RWPE2 (cell line): ENCODE results near the gene ADAM19.

Experiments used
- ATAC-seq: fragments of 200-7000 bp; cut with Tn5 transposase; 3 replicates; pipeline ENCODE4 v1.9.1; 2021; ENCODE audit warnings: low read depth
- DNase-seq: peaks from one replicate; pipeline ENCODE4 v3.0.0-alpha.2; 2020; ENCODE audit warnings: low spot score
- H3K27ac ChIP-seq: fragments of 450-650 bp; 2 replicates; pipeline ENCODE4 v1.5.1; 2017; ENCODE audit warnings: mild to moderate bottlenecking; ENCODE audit not compliant: poor library complexity, severe bottlenecking
- H3K27me3 ChIP-seq: fragments of 250-450 bp; sonication (Bioruptor Pico); 2 replicates; pipeline ENCODE4 v1.5.1; 2021; ENCODE audit warnings: mild to moderate bottlenecking, moderate library complexity; ENCODE audit not compliant: insufficient read depth, poor library complexity, severe bottlenecking
- H3K36me3 ChIP-seq: fragments of 250-450 bp; sonication (Bioruptor Pico); 2 replicates; pipeline ENCODE4 v1.5.1; 2020; ENCODE audit warnings: low read depth, mild to moderate bottlenecking, moderate library complexity
- H3K4me1 ChIP-seq: fragments of 250-450 bp; sonication (Bioruptor Pico); 2 replicates; pipeline ENCODE4 v1.5.1; 2021; ENCODE audit warnings: mild to moderate bottlenecking, moderate library complexity; ENCODE audit not compliant: insufficient read depth, poor library complexity, severe bottlenecking
- H3K4me3 ChIP-seq: fragments of 250-450 bp; sonication (Bioruptor Pico); 2 replicates; pipeline ENCODE4 v1.5.1; 2021; ENCODE audit warnings: mild to moderate bottlenecking, moderate library complexity; ENCODE audit not compliant: severe bottlenecking
- H3K9me3 ChIP-seq: fragments of 250-450 bp; sonication (Bioruptor Pico); 2 replicates; pipeline ENCODE4 v1.5.1; 2021; ENCODE audit warnings: mild to moderate bottlenecking, moderate library complexity; ENCODE audit not compliant: severe bottlenecking
- TF ChIP-seq, protein P1 (sequence below): fragments of 450-650 bp; IDR thresholded peaks from one replicate; pipeline ENCODE4 v1.5.1; 2017; ENCODE audit warnings: mild to moderate bottlenecking, moderate library complexity; ENCODE audit not compliant: poor library complexity, severe bottlenecking

ADAM19 gene

DNA sequence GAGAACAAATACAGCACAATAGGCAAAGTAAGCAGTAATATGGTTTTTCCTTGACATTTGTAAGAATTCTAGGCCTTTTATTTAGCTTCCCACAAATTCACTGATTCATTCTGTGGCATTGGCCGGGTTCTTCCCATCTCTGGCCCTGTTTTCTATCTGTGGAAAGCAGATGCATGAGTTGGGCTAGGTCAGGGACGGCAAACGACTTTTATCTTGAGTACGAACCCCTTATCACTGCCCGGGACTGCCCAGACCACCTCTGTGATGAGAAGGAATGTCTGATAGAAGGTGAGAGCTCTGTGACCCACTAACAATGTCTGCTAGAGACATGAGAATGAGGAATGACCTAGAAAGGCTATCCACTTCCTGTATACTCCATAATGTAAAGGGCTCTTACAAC is 35.4 kb upstream of the ADAM19 start:
- H3K36me3 ChIP-seq = no peaks in the 10 kb centered on the region
- peaks cover 45% of the 10 kb centered on the region for H3K4me1 ChIP-seq
- H3K27me3 ChIP-seq = no peaks in the 10 kb centered on the region
- TF ChIP-seq, protein P1, sequence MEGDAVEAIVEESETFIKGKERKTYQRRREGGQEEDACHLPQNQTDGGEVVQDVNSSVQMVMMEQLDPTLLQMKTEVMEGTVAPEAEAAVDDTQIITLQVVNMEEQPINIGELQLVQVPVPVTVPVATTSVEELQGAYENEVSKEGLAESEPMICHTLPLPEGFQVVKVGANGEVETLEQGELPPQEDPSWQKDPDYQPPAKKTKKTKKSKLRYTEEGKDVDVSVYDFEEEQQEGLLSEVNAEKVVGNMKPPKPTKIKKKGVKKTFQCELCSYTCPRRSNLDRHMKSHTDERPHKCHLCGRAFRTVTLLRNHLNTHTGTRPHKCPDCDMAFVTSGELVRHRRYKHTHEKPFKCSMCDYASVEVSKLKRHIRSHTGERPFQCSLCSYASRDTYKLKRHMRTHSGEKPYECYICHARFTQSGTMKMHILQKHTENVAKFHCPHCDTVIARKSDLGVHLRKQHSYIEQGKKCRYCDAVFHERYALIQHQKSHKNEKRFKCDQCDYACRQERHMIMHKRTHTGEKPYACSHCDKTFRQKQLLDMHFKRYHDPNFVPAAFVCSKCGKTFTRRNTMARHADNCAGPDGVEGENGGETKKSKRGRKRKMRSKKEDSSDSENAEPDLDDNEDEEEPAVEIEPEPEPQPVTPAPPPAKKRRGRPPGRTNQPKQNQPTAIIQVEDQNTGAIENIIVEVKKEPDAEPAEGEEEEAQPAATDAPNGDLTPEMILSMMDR = no peak
- H3K27ac ChIP-seq = peak overlapping the region; percentile 53
- DNase-seq (no peak), ATAC-seq (no peak)
- H3K4me3 ChIP-seq = no peak overlapping the region
- no peaks in the 10 kb centered on the region for H3K9me3 ChIP-seq

DNA sequence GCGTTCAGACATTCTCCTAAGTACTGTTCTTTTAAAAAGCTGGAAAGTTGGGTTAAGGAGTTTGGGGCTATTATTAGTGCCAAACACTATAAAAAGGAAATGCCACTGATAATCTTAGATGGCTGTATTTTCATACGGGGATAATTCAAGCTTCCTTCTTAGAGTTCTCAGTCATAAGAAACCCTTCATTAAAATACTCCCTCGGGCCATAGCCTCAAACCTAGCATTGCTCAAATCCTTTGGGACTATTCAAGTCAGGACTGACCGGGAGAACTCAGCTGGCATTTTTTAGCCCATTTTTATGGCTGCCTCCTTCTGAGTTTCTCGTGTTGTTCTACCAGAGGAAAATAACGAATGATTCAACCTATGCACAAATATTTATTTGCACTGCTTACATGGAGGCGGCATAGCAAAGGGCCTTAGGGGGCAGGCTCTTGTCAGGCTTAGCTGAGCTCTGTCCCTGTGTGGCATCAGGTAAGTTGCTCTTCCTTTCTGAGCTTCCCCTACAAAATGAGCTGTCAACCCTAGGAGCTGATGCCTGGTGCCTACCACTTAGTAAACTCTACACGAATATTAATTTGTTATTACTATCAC is 33.5 kb upstream of the ADAM19 start:
- no peak for ATAC-seq
- Histone ChIP-seq H3K36me3 (no peaks in the 10 kb centered on the region), H3K27me3 (no peaks in the 10 kb centered on the region), H3K4me1 (peaks cover 57% of the 10 kb centered on the region), H3K9me3 (no peaks in the 10 kb centered on the region), H3K4me3 (no peak overlapping the region), H3K27ac (peak overlapping the region; percentile 98)
- DNase-seq = no peak
- TF ChIP-seq, protein P1 = no peak

DNA sequence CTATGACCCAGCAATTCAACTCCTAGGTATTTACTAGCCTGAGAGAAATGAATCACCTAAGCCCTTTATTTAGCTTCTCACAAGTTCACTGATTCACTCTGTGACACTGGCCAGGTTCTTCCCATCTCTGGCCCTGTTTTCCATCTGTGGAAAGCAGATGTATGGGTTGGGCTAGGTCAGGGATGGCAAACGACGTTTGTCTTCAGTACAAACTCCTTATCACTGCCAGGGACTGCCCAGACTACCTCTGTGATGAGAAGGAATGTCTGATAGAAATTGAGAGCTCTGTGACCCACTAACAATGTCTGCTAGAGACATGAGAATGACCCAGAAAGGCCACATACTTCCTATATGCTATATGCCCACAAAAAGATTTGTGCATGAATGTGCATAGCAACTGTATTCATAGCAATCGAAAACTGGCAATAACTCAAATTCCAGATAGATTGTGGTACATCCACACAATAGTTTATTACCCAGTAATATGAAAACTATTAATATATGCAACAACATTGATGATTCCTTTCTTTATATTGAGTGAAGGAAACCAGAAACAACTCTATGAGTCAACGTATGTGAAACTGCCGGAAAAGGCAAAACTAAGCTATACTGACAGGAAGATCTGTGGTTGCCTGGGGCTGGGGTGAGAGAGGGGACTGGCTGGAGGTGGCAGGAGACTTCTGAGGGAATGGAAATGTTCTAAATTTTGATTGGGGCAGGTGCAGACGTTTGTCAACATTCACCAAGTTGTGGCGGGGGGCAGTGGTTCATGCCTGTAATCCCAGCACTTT is 32.0 kb upstream of the ADAM19 start:
- TF ChIP-seq, protein P1 = no peak
- DNase-seq = peak; percentile 82
- Histone ChIP-seq H3K27me3 (no peaks in the 10 kb centered on the region), H3K4me3 (no peak overlapping the region), H3K9me3 (no peaks in the 10 kb centered on the region), H3K27ac (peak overlapping the region; percentile 98), H3K36me3 (no peaks in the 10 kb centered on the region), H3K4me1 (peaks cover 68% of the 10 kb centered on the region)
- ATAC-seq = peak; percentile 73

DNA sequence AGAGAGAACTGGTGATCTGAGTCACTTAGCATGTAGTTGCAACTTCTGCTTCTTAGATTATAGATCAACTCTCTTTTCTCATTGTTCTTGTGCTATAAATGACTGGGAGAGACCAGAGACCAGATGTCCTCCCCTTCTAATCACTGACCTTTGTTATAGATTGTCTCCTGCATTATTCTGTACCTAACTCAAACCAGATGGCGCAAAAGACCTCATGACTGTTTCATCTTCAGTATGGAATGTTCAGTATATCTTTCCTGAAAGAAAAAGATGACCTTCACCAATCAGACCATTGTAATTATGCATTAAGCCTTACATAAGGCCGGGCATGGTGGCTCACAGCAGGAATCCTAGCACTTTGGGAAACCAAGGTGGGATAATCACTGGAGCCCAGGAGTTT is 30.5 kb upstream of the ADAM19 start:
- Histone ChIP-seq H3K9me3 (no peaks in the 10 kb centered on the region), H3K27ac (peak overlapping the region; percentile 98), H3K36me3 (no peaks in the 10 kb centered on the region), H3K27me3 (no peaks in the 10 kb centered on the region), H3K4me1 (peaks cover 59% of the 10 kb centered on the region), H3K4me3 (no peak overlapping the region)
- no peak for ATAC-seq
- DNase-seq = no peak
- TF ChIP-seq, protein P1 = no peak
